Activated CD8-positive, alpha-beta memory T cell treated with anti-CD3 and anti-CD28 coated beads, Interleukin-2, amount 50 U/mL, for 1 hour (primary cell): ENCODE results near the gene FSCN2.

Experiments
- DNase-seq: peaks from one replicate; pipeline ENCODE4 v3.0.0-alpha.2; 2020; ENCODE audit errors: extremely low read depth

The FSCN2 gene

DNA sequence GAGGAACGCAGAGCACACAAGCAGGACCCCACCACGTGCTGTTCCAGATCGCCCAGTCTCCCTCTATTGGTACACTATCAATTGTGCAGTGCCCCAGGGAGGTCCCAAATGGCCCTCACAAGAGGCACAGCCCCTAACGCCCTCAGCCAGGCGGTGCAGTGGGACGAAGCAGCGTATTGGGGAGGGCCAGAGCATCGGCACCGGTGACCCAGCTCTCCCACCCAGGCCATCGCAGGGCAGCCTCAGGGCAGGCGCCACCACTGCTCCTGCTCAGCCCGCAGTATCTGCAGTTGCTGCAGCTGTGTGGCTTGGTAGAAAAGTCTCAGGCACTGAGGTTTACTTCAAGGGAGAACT lies 29.9 kb downstream of the FSCN2 start:
- DNase-seq: no peak

- no peak for DNase-seq
Observed at GRCh38 chr17:81558941-81559806, 31.0 kb downstream of the FSCN2 start.

DNA sequence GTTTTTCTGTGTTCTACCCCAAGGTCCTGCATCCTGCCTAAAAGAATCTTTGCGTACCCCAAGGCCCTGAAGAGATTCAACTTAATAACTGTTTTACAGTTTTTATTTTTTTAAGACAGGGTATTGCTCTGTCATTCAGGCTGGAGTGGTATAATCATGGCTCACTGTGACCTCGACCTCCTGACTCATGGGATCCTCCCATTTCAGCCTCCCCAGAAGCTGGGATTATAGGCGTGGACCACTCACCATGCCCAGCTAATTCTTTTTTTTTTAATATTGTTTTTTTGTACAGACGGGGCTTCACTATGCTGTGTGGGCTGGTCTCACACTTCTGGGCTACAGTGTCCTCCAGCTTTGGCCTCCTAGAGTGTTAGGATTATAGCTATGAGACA lies 33.3 kb downstream of the FSCN2 start:
- DNase-seq: no peak

- DNase-seq: no peak
Observed at GRCh38 chr17:81563861-81564586, 35.8 kb downstream of the FSCN2 start.

- no peak for DNase-seq
Observed at GRCh38 chr17:81564778-81565177, 36.6 kb downstream of the FSCN2 start.

DNA sequence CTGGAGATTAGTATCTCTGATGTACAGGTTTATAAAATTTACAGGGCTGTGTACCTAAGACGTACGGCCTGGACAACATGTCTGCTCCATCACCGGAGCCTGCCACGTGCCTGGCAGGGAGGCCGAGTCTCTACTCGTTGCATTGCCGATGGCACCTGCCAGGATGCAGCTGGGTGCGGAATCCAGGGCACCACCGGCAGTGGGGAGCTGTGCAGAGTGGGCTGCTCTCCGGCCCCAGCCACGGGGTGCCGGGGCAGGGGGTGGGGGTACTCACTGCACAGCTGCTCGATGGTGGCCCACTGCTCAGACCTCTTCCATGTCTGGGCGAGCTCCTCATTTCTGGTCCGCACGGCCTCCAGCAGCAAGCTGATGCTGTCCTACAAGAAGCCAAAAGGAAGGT lies 37.1 kb downstream of the FSCN2 start:
- no peak for DNase-seq

DNA sequence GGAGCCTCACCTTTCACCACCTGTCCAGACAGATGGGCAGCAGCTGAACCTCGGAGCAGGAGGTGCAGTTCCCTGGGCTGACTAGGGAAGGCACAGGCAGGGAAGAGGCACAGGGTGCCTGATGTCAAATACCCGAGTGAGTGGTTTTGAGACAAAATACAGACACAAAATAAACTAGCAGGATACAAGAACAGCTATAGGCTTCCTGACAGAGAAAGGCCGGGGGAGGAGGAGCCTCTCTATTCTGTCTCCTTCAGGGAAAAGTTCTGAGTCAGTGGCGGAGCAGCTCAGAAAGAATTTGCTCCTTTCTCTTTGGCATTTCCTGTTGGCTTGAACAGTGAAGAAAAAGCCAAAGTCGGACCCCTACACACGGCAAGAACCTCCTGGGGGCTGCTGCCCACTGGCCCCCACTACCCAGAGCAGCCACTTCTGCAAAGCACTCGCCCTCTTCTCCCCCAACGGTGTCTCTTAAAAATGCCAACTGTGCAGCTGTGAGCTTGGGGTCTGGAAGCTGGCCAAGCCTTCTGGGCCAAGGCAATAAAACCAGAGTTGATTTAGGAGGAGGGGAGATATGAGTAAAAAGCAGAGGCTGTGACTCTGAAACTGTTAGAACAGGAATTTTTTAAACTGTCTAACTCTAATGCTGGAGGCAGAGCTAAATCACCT lies 38.4 kb downstream of the FSCN2 start:
- no peak for DNase-seq

GRCh38 chr17:81567191-81567590 lies 39.0 kb downstream of the FSCN2 start:
- no peak for DNase-seq

- DNase-seq: no peak
Observed at GRCh38 chr17:81568416-81568815, 40.2 kb downstream of the FSCN2 start.

GRCh38 chr17:81569986-81570514 lies 41.9 kb downstream of the FSCN2 start:
- DNase-seq: no peak

GRCh38 chr17:81570964-81571363 lies 42.8 kb downstream of the FSCN2 start:
- no peak for DNase-seq

- no peak for DNase-seq
Observed at GRCh38 chr17:81572563-81573168, 44.5 kb downstream of the FSCN2 start.

- DNase-seq: no peak
Observed at GRCh38 chr17:81573794-81574642, 45.8 kb downstream of the FSCN2 start.

GRCh38 chr17:81574643-81574956 lies 46.4 kb downstream of the FSCN2 start:
- no peak for DNase-seq

DNA sequence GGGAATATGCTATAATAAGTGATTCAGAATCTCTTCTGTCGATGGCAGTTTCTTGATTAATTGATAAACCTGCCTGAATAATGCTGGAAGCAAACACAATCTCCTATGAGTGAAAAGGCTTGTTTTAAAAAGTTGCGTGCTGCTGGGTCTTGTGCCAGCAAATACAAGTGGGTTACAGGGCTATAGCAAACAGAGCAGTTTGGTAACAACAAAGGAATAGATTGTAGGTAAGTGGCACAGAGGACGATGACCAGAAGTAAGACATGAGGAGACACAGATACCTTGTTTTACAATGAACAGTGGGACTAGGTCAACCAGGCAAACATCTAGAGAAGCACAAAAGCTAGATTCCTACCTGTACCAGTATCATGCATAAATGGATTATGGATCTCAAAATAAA lies 47.7 kb downstream of the FSCN2 start:
- DNase-seq: no peak

DNA sequence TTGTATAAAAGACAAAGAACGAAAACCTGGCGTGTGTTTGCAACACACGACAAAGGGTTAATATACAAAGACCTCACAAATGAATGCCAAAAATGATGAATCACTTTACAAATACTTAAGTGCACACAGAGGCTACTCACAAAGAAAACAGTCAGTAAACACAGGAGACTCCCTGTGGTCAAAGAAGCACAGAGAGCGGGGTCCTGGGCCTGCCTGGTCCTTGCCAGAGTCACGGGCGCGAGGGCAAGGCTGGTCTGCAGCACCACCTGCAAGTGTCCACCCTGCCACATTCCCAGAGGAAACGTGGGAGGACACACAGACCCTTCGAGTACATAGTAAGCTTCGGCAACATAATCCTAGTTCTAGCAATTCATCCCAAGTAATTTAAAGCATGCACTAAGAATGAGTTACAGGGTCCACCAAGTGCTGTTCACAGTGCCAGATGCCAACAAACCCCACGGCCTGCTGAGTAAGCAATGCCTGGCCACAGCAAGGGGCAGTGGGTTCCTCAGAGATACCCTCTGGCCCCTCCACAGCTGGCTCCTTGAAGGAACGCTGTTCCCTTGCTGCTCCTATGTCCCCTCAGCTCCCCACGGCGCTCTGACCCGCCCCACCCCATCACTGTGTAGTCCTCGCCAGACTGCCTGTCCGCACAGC lies 48.6 kb downstream of the FSCN2 start:
- DNase-seq: no peak

GRCh38 chr17:81577278-81578000 lies 49.3 kb downstream of the FSCN2 start:
- DNase-seq: no peak

DNA sequence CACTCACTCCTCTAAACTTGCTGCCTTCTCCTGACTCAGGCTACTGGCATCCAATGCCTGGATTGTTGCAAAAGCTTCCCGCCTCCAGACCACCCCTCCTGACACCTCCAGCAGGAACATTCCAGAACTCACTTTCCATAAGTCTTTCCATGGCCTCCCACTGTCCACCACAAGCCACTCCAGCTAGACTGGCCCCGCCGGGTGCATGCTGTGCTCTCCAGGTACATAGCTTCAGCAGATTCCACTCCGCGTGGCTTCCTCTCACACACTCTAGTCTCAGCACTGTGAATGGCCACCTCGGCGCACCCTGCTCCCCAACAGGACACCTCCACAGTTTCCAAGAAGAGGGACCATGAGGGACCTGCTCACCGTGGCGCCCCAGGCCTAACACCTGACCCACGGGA lies 49.9 kb downstream of the FSCN2 start:
- no peak for DNase-seq

GRCh38 chr17:81578561-81579225 lies 50.5 kb downstream of the FSCN2 start:
- no peak for DNase-seq

DNA sequence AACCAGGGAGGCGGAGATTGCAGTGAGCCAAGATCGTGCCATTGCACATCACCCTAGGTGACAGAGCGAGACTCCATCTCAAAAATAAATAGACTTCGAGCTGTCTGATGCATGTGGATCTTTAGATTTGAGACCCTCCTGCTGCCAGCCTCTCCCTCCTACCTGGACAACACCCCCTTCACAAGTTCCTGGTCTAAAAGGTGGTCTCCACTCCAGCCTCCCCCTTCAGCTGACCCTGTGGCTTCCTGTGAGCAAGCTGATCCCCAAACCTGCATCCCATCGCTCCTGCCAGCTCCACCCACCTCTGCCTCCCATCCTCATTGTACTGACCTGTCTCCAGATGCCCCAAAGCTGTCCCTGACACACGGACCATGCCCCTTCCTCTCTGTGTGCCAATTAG lies 51.1 kb downstream of the FSCN2 start:
- no peak for DNase-seq
